GM12878 (cell line): ENCODE results near the gene PROX2.

Source experiments
- KAT2A ChIP-seq: conservative IDR thresholded peaks from 2 replicates; pipeline ENCODE4 v1.6.1; 2011; ENCODE audit warnings: low read depth, low read length; ENCODE audit not compliant: control insufficient read depth
- MAX ChIP-seq: IDR thresholded peaks from 2 replicates; pipeline ENCODE4 v1.6.1; 2012; ENCODE audit warnings: low read depth, low read length, improper control_type of control experiment
- POLR2AphosphoS5 ChIP-seq: IDR thresholded peaks from 2 replicates; pipeline ENCODE4 v1.6.1; 2011; ENCODE audit warnings: mild to moderate bottlenecking, low read length, inconsistent platforms
- RCOR1 ChIP-seq: conservative IDR thresholded peaks from 2 replicates; pipeline ENCODE4 v1.6.1; 2012; ENCODE audit warnings: low read depth, low read length, improper control_type of control experiment
- TCF7 ChIP-seq: IDR thresholded peaks from 2 replicates; pipeline ENCODE4 v1.6.1; 2014; ENCODE audit warnings: antibody characterized with exemption, borderline replicate concordance
- ZNF274 ChIP-seq: IDR thresholded peaks from one replicate; pipeline ENCODE4 v1.8.0; 2011; ENCODE audit not compliant: insufficient read length, insufficient read depth
- TF ChIP-seq, protein P1 (sequence below), 3 experiments: IDR thresholded peaks in 2 of 3; conservative IDR thresholded peaks in 1 of 3; 2 replicates each; pipeline ENCODE4 v1.5.1; 2011; ENCODE audit warnings: low read depth in 3 of 3, low read length in 3 of 3, mild to moderate bottlenecking in 3 of 3, control low read depth in 2 of 3, moderate library complexity in 2 of 3, inconsistent platforms in 1 of 3, mixed read lengths in 1 of 3; ENCODE audit not compliant: control insufficient read depth in 2 of 3, insufficient read depth in 1 of 3; ENCODE audit errors: extremely low read depth in 1 of 3

GRCh38 chr14:74835645-74836250 lies 40.2 kb downstream of the PROX2 start:
- TF ChIP-seq POLR2AphosphoS5 (no peak), ZNF274 (no peak), TCF7 (peak; percentile 34; the same call in 1 of the 2 replicates), RCOR1 (no peak), MAX (no peak), KAT2A (no peak)
- TF ChIP-seq, protein P1, sequence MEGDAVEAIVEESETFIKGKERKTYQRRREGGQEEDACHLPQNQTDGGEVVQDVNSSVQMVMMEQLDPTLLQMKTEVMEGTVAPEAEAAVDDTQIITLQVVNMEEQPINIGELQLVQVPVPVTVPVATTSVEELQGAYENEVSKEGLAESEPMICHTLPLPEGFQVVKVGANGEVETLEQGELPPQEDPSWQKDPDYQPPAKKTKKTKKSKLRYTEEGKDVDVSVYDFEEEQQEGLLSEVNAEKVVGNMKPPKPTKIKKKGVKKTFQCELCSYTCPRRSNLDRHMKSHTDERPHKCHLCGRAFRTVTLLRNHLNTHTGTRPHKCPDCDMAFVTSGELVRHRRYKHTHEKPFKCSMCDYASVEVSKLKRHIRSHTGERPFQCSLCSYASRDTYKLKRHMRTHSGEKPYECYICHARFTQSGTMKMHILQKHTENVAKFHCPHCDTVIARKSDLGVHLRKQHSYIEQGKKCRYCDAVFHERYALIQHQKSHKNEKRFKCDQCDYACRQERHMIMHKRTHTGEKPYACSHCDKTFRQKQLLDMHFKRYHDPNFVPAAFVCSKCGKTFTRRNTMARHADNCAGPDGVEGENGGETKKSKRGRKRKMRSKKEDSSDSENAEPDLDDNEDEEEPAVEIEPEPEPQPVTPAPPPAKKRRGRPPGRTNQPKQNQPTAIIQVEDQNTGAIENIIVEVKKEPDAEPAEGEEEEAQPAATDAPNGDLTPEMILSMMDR (IDR thresholded peaks at IDR 0.05 in 2 of 3, conservative IDR thresholded peaks at IDR 0.05 in 1 of 3; ENCODE audit: control insufficient read depth in 2 of 3, extremely low read depth in 1 of 3, insufficient read depth in 1 of 3, low read depth in 3 of 3, low read length in 3 of 3): no peak
